Measurements from ENCODE around the gene API5.

GRCh38 chr11:43278193-43278956, 33.4 kb upstream of the API5 start:
- TF ChIP-seq POLR2A (IDR thresholded peaks at IDR 0.05) (no peak), CTCF (IDR thresholded peaks at IDR 0.05) (no peak)

Measured in vagina (tissue), 2 donors.